ENCODE data around the gene EMC10. TPM values are rescaled to one million over a fixed set of nuclear protein-coding genes. Genes with fewer than 3 reads are reported as not detected.
A peak's percentile ranks its signal among the peaks of the same experiment; 100 is the strongest.

The EMC10 gene
- polyA plus RNA-seq, 1 experiment, result 89.1 TPM

DNA sequence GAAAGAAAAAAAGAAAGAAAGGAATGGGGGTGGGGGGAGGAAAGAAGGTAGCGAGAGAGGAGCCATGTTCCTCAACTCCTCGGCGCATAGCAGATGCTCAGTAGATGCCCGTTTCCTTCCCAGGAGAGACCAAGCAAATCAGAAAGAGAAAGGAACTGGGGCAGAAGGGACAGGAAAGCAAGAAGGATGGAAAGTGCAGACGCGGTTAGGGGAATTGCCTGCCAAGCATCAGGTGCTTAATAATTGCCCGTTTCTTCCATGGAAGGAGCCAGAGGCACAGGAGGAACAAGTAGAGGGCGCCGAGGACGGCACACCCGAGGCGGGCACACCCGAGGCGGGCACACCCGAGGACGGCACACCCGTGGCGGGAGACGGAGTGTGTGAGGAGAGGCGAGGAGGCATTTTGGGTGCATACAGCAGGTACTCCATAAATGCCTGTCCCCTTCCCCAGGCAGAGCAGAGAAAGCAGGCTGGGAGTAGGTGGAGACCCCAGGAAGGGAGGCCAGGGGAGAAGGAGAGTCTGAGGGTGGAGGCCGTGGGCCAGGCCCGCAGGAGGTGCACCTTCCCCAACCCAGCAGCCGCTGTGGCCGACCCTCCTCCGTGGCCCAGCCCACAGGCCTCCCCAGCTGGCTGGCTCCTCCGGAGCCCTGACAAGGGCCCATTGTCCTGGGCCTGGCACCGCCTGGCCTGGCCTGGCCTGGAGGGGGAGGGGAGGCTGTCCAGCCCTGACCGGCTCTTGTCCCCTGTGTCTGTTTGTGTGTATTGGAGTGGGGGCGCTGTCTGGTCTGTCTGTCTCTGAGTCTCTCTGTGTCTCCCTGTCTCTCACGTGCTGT is 20.1 kb downstream of the EMC10 start:
- no peak for DNase-seq (ENCODE audit: low read depth)
- ChIA-PET CTCF (interaction anchor here (0.9 kb wide), 1 partner anchor 42 kb away, joined by 3 read pairs; no protein-coding TSS in a partner anchor), POLR2A (no interaction called here)
- no peak overlapping the region for H3K4me3 ChIP-seq (ENCODE audit: low read depth, low read length)
- H3K36me3 ChIP-seq (ENCODE audit: control insufficient read depth, insufficient read depth, low read length), result no peaks in the 10 kb centered on the region
- peaks cover 13% of the 10 kb centered on the region for H3K27me3 ChIP-seq (ENCODE audit: control insufficient read depth, insufficient read depth, low read length)
- TF ChIP-seq, protein P1, sequence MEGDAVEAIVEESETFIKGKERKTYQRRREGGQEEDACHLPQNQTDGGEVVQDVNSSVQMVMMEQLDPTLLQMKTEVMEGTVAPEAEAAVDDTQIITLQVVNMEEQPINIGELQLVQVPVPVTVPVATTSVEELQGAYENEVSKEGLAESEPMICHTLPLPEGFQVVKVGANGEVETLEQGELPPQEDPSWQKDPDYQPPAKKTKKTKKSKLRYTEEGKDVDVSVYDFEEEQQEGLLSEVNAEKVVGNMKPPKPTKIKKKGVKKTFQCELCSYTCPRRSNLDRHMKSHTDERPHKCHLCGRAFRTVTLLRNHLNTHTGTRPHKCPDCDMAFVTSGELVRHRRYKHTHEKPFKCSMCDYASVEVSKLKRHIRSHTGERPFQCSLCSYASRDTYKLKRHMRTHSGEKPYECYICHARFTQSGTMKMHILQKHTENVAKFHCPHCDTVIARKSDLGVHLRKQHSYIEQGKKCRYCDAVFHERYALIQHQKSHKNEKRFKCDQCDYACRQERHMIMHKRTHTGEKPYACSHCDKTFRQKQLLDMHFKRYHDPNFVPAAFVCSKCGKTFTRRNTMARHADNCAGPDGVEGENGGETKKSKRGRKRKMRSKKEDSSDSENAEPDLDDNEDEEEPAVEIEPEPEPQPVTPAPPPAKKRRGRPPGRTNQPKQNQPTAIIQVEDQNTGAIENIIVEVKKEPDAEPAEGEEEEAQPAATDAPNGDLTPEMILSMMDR (IDR thresholded peaks at IDR 0.05; ENCODE audit: insufficient read depth, low read depth, low read length), result no peak

DNA sequence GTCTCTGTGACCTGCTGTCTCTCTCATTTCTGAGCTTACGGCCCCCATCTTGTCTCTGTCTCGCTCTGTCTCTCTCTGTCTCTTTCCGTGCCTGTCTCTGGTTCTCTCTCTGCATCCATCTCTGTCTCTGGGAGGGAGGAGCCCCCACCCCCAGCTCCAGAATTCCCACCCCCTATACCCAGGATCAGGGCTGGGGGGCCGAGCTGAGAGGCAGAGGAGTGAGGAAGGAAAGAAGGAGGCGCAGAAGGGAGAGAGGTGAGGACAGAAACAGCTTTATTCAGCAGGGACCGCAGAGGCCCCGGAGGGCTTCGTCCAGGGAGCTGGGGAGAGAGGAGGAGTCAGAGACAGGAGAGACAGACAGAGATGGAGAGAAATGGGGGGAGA is 20.7 kb downstream of the EMC10 start:
- Histone ChIP-seq H3K36me3 (ENCODE audit: control insufficient read depth, insufficient read depth, low read length) (no peaks in the 10 kb centered on the region), H3K27me3 (ENCODE audit: control insufficient read depth, insufficient read depth, low read length) (peaks cover 8% of the 10 kb centered on the region), H3K4me3 (ENCODE audit: low read depth, low read length) (no peak overlapping the region)
- no peak for DNase-seq (ENCODE audit: low read depth)
- POLR2A ChIA-PET, result no interaction called here
- CTCF ChIA-PET, result interaction anchor here (0.9 kb wide), 1 partner anchor 41 kb away, joined by 3 read pairs; no protein-coding TSS in a partner anchor
- TF ChIP-seq, protein P1 (IDR thresholded peaks at IDR 0.05; ENCODE audit: insufficient read depth, low read depth, low read length), result no peak

DNA sequence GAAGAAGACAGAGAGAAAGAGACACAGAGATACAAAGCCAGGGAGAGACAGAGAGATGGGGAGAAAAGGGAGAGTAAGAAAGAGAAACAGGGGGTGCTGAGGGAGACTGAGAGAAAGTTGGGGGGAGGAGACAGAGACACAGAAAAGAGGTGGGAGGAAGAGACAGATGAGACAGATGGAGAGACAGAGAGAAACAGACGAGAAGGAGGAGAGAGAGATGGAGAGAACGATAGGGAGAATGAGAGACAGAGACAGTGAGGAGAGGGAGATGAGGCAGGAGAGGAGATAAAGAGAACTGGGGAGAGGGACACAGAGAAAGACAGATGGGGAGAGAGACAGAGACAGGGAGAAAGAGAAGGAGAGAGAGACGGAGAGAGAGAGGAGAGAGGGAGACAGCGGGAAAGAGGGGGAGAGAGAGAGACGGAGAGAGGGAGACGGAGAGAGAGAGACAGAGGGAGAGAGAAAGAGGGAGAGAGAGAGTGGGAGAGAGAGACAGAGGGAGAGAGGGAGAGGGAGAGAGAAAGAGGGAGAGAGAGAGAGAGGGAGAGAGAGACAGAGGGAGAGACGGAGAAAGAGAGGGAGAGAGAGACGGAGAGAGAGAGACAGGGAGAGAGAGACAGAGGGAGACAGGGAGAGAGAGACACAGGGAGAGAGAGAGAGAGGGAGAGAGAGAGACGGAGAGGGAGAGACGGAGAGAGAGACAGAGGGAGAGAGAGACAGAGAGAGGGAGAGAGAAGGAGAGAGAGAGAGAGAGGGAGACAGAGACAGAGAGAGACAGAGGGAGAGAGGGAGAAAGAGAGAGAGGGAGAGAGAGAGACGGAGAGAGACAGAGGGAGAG is 22.1 kb downstream of the EMC10 start:
- H3K4me3 ChIP-seq (ENCODE audit: low read depth, low read length), result no peak overlapping the region
- no peak for DNase-seq (ENCODE audit: low read depth)
- peaks cover 1% of the 10 kb centered on the region for H3K27me3 ChIP-seq (ENCODE audit: control insufficient read depth, insufficient read depth, low read length)
- POLR2A ChIA-PET, result no interaction called here
- TF ChIP-seq, protein P1 (IDR thresholded peaks at IDR 0.05; ENCODE audit: insufficient read depth, low read depth, low read length), result no peak
- CTCF ChIA-PET, result no interaction called here
- H3K36me3 ChIP-seq (ENCODE audit: control insufficient read depth, insufficient read depth, low read length), result no peaks in the 10 kb centered on the region

DNA sequence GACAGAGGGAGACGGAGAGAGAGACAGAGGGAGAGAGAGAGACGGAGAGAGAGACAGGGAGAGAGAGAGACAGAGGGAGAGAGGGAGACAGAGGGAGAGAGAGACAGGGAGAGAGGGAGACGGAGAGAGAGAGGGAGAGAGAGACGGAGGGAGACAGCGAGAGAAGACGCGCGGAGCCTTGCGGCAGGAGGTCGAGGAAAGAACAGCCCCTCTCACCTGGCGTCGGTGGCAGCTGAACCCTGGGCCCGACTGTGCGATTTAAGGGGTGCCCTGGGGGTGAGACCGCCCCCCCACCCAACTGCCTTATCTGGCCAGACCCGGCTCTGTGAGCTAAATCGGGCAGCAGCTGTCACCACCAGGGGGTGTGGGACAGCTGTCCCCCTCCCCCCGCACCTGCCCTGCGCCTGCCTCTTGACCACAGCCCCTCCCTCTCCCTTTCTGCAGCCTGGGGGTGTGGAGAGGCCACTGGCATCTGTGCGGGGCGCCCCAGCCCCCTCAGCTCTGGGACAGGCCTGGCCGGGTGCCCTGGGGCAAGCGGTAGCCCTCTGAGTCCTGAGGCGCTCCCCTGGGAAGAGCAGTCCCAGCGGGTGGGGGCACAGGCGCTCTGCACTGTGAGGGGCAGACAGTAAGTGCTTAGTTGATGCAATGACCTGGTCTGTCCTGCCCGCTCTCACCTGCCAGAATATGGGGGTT is 23.9 kb downstream of the EMC10 start:
- POLR2A ChIA-PET, result no interaction called here

More for the DNA sequence above, 23.9 kb downstream of the EMC10 start:
- Histone ChIP-seq H3K36me3 (ENCODE audit: control insufficient read depth, insufficient read depth, low read length) (no peaks in the 10 kb centered on the region), H3K4me3 (ENCODE audit: low read depth, low read length) (no peak overlapping the region), H3K27me3 (ENCODE audit: control insufficient read depth, insufficient read depth, low read length) (peaks cover 1% of the 10 kb centered on the region)
- TF ChIP-seq, protein P1 (IDR thresholded peaks at IDR 0.05; ENCODE audit: insufficient read depth, low read depth, low read length), result 0 out of 2 replicates have a peak, but pooled peaks have one; percentile 18
- no peak for DNase-seq (ENCODE audit: low read depth)
- CTCF ChIA-PET, result no interaction called here

All from BJ (cell line).